ENCODE results near the gene SLC16A6.

DNA sequence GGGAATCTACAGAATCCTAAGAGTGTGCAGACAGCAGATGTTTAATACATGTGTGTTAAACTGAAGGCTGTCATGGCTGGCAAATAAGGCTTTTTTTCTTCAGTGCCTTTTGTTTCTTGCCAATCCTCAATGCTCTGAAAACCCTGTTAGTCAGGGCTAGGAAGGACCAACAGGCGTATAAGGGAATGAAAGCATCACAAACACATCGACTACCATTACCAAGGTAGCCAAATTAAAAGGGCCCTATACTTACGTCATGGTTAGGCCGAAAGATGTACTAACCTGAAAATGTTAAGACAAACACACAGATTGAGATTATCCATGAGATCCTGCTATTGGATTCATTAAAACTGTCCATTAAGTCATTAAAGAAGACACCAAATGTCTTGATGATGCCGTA, 13.1 kb downstream of the SLC16A6 start:
- TF ChIP-seq, protein P1, sequence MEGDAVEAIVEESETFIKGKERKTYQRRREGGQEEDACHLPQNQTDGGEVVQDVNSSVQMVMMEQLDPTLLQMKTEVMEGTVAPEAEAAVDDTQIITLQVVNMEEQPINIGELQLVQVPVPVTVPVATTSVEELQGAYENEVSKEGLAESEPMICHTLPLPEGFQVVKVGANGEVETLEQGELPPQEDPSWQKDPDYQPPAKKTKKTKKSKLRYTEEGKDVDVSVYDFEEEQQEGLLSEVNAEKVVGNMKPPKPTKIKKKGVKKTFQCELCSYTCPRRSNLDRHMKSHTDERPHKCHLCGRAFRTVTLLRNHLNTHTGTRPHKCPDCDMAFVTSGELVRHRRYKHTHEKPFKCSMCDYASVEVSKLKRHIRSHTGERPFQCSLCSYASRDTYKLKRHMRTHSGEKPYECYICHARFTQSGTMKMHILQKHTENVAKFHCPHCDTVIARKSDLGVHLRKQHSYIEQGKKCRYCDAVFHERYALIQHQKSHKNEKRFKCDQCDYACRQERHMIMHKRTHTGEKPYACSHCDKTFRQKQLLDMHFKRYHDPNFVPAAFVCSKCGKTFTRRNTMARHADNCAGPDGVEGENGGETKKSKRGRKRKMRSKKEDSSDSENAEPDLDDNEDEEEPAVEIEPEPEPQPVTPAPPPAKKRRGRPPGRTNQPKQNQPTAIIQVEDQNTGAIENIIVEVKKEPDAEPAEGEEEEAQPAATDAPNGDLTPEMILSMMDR (IDR thresholded peaks at IDR 0.05), result no peak
- no peak for TF ChIP-seq POLR2A (IDR thresholded peaks at IDR 0.05)
